Eye (tissue), 1 donor: Measurements from ENCODE around the gene SCD5.
A peak's percentile ranks its signal among the peaks of the same experiment; 100 is the strongest.
"Not testable (repeated sequence)": the region's sequence is repeated elsewhere in the genome, so short reads cannot be mapped to it uniquely, and the experiment has no call there.

ENCODE experiments used
- DNase-seq: peaks from one replicate; pipeline ENCODE4 v3.0.0-alpha.2; 2015

SCD5 gene

DNA sequence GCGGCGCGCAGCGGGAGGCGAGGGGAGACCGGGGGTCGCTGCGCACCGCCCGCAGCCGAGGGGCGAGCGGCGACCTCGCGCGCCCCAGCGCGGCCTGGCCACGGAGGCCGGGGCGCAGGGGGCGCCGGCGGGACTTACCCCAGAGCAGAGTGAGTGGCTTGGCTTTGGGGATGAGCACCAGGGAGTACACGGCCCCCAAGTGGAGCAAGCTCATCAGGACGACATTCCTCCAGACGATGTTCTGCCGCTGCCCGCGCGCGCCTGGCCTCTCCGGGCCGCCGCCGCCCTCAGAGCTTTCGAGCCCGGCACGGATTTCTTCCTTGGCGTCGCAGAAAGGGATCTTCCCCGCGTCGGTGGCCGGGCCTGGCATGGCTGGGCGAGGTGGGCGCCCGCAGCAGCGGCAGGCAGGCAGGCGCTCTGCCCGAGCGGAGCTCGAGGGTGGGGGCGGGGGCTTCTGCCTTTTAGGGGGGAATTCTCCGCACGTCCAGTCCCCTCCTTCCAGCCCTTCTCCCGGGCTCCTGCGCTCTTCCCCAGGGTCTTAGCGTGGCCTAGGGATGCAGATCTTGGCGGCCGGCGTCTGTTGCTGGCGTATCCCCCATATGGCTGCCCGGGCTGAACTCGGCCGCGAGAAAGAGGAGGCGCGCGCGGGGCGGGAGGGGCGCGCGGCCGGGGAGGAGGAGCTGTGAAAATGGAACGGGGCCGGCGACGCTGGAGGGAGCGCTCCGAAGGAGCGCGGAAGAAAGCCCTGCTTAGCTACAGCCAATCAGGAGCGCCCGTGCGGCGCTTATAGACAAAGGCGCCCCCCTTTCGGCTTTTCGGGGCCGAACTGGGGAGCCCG lies at the start of gene SCD5:
SCD5 (minus strand) TSS at position 629 of the 838 bp plus-strand sequence; CDS start at position 370, 259 bp downstream.
- DNase-seq: peak; percentile 95

- DNase-seq: no peak
These were observed 44.0 kb upstream of the SCD5 start for GRCh38 chr4:82842593-82842992.

DNA sequence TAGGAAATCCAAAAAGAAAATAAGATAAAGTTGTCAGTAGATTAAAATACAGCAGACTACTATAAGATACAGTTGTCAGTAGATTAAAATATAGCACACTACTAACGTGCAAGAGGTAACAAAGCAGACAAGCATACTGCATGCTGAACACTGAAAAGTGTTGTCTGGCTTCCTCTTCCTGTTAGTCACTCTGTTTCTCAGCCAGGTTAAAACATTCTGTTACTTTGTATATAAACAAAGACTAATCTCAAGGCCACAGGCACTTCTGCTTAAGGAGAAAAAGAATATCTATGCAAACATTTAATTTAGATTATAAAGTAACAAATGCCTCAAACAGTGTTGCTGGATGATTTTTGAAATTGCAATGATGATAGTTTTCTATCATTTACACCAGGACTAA lies 41.0 kb upstream of the SCD5 start:
- DNase-seq: no peak

DNA sequence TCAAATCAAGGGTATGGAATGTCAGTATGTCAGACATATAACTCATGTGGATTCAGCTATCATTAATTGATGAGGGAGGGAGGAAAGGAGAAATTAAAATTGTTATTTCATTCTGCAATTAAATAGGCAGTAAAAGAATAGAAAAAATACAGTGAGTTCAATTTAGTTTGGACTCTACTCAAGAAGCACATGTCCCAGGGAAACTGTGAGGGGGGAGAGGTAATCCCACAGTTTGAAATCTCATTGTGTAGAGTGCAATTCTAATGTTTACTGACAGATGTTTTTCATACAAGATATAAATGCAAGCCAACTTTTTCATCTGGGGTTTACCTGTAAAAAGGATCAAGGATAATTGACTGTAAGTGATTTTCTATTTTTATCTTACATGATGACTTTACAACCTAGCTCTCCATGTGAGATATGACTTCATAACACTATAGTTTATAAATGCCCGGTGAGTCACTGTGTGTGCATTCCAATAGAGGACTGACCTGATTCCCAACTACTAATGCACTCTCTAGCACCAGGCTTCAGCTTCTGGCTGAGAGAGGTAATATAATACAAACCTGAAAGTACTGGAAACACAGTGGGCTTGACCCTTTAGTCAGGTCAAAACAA lies 35.2 kb upstream of the SCD5 start:
- DNase-seq: peak; percentile 10

DNA sequence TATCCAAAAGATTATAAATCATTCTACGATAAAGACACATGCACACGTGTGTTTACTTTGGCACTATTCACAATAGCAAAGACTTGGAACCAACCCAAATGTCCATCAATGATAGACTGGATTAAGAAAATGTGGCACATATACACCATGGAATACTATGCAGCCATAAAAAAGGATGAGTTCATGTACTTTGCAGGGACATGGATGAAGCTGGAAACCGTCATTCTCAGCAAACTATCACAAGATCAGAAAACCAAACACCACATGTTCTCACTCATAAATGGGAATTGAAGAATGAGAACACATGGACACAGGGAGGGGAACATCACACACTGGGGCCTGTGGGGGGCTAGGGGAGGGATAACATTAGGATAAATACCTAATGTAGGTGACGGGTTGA lies 34.5 kb upstream of the SCD5 start:
- DNase-seq: not testable (repeated sequence)

- DNase-seq: no peak
These were observed 26.8 kb upstream of the SCD5 start for GRCh38 chr4:82825425-82825824.

DNA sequence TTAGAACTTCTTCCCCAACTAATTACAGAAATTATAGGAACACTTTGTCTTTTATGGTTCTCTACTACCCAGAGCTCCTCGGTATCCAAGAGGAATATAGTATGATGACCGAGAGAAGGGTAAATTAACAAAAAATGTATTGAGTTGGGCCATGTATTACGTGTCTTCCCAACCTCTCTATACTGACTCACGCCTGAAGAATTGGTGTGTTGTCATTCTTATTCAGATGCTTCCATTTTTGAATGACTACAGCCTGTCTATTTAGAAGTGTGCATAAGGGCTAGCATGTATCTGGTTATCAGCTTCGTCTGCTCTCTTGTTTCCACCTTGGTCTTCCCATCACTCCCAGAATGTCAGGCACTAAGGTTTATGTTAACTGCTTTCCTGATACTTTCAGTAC lies 24.5 kb upstream of the SCD5 start:
- DNase-seq: no peak

- DNase-seq: no peak
These were observed 22.1 kb upstream of the SCD5 start for GRCh38 chr4:82820689-82821088.

GRCh38 chr4:82818664-82819662 lies 20.4 kb upstream of the SCD5 start:
- no peak for DNase-seq

DNA sequence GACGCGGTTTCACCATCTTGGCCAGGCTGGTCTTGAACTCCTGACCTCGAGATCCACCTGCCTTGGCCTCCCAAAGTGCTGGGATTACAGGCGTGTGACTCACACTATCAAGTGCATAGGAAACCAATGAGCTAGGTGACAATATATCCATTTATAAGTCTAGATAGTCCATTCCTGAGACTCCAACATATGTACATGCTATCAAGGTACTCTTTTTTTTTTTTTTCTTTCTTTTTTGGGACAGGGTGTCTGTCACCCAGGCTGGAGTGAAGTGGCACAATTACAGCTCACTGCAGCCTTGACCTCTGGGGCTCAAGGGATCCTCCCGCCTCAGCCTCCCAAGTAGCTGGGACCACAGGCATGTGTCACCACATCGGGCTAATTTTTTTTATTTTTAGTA lies 18.3 kb upstream of the SCD5 start:
- DNase-seq: not testable (repeated sequence)

DNA sequence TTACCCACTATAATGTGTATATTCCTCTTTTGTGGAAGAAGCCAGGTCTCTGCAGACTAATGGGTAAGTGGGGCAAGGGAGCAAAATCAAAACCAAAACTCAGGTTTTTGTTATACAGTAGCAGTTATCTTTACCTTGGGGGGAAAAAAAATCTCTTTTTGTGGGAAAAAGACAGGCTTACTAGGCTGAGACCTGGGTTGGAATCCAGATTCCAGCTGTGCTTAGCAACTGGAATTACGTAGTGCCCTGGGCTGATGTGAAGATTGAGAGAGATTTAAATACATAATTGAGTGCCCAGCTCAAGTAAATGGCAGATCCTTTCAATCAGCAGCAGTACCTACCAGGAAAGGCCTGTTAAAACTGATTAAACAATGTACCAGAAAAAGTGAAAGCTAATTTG lies 15.4 kb upstream of the SCD5 start:
- DNase-seq: no peak

DNA sequence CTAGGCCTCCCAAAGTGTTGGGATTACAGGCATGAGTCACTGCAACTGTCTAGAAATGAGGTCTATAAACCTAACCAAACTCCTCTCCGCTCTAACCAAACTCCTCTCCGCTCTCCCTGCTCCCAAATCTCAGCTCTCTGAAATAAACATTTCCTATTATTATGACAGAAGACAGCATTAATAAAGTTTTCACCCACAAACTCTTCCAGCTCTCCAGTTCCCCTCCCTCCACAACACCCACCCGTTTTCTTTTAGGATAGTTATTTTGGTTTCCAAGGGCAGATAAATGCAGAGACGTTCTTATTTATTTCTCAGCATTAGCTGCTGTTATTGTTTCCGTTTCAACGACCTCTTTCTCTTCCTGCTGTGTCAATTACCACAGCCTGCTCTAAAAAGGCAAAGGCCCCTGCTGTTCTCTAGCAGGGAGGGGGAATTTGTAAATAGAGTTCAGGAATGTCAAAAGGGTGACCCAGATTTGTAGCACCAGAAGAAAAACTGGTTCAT lies 13.3 kb upstream of the SCD5 start:
- peak; percentile 90 for DNase-seq

GRCh38 chr4:82811392-82811791 lies 12.8 kb upstream of the SCD5 start:
- no peak for DNase-seq

DNA sequence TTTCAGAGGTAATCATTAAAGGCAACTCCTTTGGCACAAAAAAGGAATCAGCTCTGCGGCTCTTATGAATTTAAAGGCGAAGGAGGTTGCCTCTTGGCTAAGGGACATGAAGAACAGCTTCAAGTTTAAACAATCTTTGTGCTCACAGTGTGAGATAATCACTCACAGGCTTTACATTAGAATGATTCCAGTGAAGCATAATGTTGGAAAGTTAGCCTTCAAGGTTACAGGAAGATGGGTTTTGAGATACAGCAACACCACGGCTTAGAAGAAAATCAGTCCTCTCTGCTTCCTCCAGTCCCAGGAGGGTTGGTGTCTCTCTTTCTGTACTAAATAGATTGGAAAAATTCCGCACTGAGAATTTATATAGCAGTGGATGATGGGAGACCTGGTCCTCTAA lies 11.6 kb upstream of the SCD5 start:
- DNase-seq: peak; percentile 63

- DNase-seq: no peak
These were observed 11.0 kb upstream of the SCD5 start for GRCh38 chr4:82809619-82810018.

GRCh38 chr4:82803746-82804145 lies 5.2 kb upstream of the SCD5 start:
- no peak for DNase-seq

DNA sequence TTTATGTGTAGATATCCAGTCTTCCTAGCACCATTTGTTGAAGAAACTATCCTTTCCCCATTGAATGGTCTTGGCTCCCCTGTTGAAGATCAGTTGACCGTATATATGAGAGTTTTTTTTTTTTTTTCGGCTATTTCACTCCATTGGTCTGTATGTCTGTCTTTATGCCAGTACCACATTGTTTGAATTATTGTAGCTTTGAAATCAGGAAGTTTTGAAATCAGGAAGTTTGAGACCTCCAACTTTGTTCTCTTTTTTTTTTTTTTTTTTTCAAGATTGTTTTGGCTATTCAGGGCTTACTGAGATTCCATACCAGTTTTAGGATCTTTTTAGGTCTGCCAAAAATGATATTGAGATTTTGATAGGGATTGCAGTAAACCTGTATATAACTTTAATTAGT lies 4.3 kb upstream of the SCD5 start:
- no peak for DNase-seq

- no peak for DNase-seq
These were observed 3.4 kb upstream of the SCD5 start for GRCh38 chr4:82801910-82802521.

DNA sequence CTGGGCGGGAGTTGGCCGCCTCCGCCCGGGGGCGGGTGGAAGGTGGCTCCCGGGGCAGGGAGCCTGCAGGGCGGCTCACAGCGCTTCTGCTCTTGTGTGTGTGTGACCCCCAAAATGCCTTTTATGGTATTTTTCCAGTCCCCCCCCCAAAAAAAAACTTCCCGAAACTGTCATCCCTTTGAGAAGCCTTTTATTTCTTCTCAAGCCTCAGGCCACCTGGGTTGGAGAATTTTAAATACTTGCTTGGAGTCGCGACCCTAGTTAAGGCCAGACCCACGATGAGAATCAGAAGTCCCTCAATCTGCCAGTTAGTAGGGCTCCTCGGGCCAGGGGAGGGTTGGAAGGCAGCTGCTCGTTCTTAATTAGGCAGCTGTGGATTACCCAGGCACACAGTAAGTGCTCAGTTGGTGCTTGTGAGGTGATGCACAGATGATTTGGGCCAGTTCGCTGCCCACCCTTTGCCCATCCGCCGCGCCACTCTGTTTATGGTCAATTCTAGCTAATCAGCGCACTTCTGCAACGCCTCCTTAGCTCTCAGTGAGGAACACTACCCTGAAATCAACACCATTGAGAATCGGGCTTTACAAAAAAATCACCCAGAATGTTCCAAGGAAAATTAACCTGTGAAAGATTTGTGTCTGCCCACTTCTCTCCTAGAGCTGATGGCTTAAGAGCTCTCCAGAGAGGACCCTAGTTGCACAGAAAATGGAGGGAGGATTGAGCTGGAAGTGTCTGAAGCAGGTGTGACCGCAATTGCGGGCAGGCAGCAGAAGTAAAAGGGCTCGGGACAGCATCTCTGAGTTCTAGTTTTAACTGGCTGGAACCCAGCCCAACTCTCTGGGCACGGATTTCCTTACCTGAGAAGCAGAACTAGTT lies 648 bp upstream of the SCD5 start:
- DNase-seq: peak; percentile 85

DNA sequence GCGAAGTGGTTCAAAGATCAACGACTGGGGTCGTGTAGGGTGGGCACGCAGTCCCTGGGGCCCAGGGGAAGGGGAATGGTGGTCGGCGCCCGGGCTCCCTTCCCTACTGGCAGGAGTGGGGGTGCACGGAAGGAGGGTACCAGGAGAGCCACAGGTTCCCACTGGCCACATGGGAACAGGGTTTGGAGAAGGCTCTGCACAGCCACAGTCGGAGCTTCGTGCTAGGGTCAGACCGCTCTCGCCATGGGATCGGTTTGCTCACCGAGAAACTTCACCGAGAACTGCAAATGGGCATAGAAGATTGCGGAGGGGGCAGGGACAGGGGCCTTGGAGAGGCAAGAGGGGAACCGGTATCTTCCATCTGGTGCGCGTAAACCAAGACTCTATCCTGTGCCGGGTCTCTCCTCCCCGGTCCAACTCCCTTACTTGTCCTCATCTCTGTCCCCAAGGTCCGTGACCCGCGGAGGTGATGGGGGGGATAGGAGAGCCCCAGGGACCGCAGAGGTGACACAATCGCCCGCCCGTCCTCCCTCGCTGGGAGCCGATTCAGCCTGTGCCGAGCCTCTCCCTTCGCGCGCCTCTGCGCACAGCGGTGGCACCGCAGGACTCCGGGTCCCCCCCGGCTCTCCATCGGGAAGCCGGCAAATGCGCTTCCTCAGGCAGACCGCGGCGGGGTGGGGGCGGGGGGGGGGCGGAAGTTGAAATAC lies 1.0 kb downstream of the SCD5 start:
- DNase-seq: peak; percentile 76

DNA sequence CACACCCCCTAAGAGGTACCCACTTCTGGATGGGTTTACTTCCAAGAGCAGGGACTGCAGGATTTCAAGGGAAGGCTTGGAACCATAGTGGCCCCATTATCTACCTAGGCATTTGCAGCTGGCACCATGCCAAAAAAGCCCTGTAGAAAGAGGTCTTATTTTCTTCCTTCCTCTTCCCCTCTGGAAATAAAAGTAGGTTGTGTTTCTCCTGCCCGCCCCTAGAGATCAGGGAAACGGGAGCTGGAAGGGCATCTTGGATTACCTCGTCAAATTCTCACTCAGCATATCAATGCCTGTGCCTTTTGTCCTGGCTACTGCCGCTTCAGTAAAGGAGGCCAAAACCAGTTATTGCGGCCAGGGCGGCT lies 1.6 kb downstream of the SCD5 start:
- peak; percentile 72 for DNase-seq
